Stimulated activated CD8-positive, alpha-beta memory T cell treated with anti-CD3 and anti-CD28 coated beads, Interleukin-2, amount 100 ng/mL, for 48 hours (primary cell): Measurements from ENCODE around the gene POTEJ.
"Not testable (repeated sequence)": the region's sequence is repeated elsewhere in the genome, so short reads cannot be mapped to it uniquely, and the experiment has no call there.

ENCODE experiments used
- DNase-seq, 2 donors: peaks; one replicate each; pipeline ENCODE4 v3.0.0-alpha.2; 2020; ENCODE audit warnings: low read depth in 2 of 2

POTEJ gene

GRCh38 chr2:130611140-130611539, at the start of gene POTEJ:
POTEJ (plus strand) TSS chr2:130611440; CDS start chr2:130611533, 93 bp downstream.
- not testable (repeated sequence) for DNase-seq

- DNase-seq, result not testable (repeated sequence)
Measured at GRCh38 chr2:130566165-130566564, 45.1 kb upstream of the POTEJ start.

- not testable (repeated sequence) for DNase-seq
Measured at GRCh38 chr2:130571929-130572328, 39.3 kb upstream of the POTEJ start.

GRCh38 chr2:130574230-130574629, 37.0 kb upstream of the POTEJ start:
- DNase-seq, result not testable (repeated sequence)

DNA sequence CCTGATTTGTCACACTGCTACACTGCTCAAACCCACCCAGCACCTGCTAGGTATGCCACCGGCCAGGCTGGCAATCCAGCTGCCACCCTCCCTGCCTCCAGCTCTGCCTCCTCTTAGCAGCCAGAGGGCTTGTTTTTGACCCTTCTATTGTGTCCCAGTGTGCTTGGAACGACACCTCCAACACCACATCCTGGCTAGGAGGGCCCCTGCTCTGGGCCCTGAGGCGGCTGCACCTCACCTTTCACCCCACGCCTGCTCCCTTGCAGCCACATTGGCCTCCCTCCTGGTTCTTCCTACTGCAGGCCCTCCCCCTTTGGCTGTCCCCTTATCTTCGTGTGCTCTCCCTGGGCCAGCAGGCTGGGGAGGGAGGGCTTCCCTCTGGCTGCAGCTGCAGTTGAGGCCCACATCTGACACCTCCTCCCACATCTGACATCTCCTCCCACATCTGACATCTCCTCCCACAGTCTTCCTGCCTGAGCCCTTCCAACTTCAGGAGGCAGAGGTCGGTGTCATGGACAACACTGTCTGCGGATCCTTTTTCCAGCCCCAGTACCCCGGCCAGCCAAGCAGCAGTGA, 34.9 kb upstream of the POTEJ start:
- not testable (repeated sequence) for DNase-seq

DNA sequence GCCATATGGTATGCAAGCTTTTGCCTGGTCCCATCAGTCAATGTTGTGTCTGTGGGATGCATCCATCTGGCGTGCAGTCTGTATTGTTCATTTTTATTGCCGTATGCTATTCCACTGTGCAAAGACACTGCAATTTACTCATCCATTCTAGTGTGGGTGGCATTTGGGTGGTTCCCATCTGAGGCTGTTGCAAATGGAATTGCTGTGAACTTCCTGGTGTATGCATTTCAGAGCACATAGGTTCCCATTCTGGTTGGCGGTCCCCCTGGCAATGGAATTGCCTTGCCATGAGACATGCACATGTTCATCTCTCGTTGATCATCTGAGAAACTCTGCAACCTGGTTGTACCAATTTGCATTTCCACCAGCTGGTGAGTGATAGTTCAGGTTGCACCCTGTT, 33.7 kb upstream of the POTEJ start:
- not testable (repeated sequence) for DNase-seq

DNA sequence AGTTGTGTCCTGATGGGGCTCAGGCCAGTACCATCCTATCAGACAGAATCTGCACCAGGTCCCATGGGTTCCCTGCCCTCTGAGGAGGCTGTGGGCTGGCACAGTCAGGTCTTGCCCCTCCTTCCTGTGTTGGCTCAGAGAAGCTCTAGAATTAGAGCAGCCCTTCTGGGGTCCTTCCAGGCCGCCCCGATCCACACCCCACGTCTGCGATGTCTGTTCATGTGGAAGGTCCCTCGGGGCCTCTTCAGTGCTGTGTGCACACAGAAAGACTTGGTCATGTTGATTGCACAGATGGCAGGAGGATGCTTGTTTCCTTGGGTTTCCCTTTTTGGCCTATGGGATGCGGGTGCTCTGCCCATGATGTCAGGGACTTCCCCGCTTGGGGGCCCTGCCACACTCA, 32.1 kb upstream of the POTEJ start:
- DNase-seq, result not testable (repeated sequence)

- not testable (repeated sequence) for DNase-seq
Measured at GRCh38 chr2:130581491-130581890, 29.7 kb upstream of the POTEJ start.

- DNase-seq, result not testable (repeated sequence)
Measured at GRCh38 chr2:130582970-130583369, 28.3 kb upstream of the POTEJ start.

DNA sequence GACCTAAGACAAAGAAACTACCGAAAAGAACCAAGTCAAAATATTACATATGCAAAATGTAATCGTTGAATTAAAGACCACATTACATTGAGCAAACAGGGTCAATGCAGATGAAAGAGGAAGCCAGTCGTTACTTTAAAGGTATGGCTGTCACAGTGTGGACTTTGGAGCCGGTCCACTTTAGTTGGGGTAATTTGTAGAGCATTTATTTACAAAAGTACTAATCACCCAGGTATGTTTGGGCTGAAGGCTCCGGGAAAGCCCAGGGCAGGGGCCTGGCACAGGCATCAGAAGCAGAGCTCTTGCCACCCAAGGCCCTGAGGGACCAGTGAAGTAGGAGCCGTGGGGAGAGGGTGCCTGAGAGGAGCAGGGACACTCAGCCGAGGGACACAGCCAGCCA, 27.7 kb upstream of the POTEJ start:
- not testable (repeated sequence) for DNase-seq

DNA sequence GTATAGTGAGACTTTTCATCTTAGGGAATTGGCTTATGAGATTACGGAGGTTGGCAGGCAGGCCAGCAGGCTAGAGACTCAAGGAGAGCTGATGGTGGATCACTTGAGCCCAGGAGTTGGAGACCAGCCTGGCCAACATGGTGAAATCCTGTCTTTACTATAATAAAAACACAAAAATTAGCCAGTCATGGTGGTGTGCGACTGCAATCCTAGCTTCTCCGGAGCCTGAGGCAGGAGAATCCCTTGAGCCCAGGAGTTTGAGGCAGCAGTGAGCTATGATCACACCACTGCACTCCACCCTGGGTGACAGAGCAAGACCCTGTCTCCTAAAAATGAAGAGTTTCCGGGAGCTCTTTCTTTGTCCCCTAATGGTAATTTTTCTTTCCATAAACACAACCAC, 26.5 kb upstream of the POTEJ start:
- DNase-seq, result not testable (repeated sequence)

- DNase-seq, result not testable (repeated sequence)
Measured at GRCh38 chr2:130588688-130589458, 22.4 kb upstream of the POTEJ start.

DNA sequence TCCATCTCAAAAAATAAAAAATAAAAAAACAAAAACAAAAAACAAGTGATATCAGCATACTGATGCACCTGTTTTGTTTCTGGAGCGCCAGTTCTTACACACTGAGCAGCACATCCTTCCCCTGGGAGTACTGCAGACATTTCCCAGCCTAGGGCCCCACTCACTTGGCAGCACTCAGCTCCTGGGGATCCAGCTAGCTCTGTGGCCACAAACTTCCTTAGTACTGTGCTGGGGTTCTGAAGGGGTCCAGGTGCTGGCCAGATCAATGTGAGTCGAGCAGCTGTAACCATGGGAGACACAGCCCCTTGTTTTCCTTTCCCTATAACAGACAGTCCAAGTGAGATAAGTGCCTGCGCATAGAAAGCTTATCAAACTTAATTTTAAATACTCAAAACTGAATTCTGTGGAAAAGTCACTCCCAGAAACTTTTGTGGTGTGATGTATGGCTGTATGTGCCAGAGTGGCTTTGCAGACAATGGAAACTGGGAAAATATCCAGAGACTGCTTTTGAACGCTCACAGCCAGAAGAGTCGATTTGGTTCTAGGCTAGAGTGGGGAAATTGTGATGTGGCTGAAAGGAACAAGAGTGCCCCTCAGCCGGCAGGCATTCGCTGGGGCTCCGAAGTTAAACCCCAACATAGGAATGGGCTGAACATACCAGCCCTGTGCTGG, 20.9 kb upstream of the POTEJ start:
- DNase-seq, result not testable (repeated sequence)

DNA sequence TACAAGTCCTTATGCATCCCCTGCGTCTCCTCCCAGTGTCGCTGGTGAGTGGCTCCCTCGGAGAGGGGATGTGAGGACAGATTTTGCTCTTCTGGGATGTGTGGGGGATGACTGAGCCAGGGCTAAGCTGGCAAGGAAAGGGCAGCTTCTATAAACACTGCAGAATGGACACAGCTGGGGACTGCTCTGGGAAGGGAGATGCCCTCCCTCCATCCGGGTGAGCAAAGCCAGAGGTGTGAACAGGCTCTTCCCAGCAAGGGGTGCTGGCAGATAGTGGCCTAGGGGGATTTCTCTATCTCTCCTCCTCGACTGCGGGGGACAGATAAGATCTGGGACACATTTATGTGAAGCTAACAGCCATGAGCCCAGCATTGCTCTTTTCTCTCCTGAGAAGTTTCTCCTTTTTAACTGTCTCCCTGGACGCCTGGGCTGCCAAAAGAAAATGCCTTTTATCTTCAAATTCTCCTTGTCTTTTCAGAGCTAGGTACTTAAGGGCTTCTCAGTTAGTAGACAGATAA, 20.3 kb upstream of the POTEJ start:
- not testable (repeated sequence) for DNase-seq

- not testable (repeated sequence) for DNase-seq
Measured at GRCh38 chr2:130592791-130593414, 18.3 kb upstream of the POTEJ start.

DNA sequence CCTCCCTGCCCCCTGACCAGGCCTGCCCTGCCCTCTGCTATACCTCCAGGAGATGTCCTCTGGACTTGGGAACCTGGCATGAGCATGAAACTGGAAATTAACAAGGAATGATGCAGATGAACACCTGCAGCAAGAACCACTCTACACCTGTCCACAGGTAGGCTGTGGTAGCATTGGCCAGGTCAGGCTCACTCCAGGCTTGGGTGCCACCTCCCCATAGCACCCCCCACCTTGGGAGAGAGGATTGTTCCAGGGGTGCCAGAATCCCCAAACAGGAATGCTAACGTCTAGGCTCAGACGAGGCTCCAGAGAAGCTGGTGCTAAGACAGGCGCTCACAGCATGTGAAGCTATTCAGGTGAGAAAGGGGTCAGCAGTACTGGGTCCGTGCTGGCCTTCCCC, 17.2 kb upstream of the POTEJ start:
- not testable (repeated sequence) for DNase-seq

DNA sequence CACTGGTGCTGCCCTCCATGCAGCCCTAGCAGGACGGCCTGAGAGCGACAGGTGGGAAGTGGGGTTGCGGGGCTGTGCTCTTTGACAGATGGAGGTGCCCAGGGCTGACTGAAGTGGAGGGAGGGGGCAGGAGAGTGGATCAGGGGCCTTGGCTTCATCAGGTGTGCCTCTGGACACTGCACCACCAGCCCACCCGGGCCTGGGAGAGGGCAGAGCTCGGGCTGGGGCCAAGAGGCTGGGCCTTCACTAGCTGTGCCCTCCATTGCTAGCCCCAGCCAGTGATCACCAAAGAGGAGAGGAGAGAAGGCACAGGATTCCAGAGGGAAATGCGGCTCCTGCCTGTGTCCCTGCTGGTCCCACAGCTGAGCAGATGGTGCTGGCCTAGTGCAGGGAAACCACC, 14.5 kb upstream of the POTEJ start:
- not testable (repeated sequence) for DNase-seq

- not testable (repeated sequence) for DNase-seq
Measured at GRCh38 chr2:130597994-130598393, 13.2 kb upstream of the POTEJ start.

DNA sequence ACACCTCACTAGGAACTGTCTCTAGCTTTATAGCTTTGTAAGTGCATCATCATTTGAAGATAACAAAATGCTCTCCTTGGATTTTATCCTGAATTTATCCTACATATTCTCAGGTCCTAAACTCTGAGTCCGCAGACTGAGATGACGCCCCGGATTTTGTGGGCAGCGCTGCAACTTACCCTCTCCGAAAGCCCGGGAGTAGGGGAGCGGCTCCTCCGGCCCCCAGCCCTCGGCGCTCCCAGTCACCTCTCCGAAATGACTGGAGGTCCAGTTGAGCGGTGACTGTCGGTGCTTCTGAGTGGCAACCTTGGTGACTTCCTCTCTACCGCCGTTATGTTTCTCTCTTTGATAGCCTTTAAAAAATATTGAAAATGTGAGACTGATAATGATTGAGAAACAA, 12.8 kb upstream of the POTEJ start:
- not testable (repeated sequence) for DNase-seq

DNA sequence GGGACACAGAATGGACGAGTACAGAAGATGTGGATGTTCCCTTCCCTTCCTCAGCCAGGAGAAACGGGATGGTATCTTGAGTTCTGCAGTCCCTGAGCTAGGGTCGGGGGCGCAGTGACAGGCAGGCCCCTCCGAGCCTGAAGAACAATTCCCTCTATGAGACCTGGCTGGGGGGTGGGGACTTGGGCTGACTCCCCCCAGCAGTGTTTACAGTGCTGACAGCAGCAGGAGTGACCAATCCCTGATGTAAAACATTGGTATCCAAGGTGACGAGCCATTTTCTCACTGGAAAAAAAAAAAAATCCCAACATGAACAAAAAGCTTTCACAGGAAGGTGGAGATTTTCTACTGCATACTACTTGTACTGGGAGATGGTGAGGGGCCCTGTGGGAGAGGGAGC, 11.8 kb upstream of the POTEJ start, which contains the start of gene CFC1:
CFC1 (minus strand) TSS at position 183 of the 400 bp plus-strand sequence. CDS start 288 bp downstream, outside the sequence.
- not testable (repeated sequence) for DNase-seq

GRCh38 chr2:130599926-130600325, 11.3 kb upstream of the POTEJ start:
- DNase-seq, result not testable (repeated sequence)
